ENCODE data around the gene JAKMIP1. TPM values are rescaled to one million over a fixed set of nuclear protein-coding genes. Genes with fewer than 3 reads are reported as not detected.

JAKMIP1 gene
- total and polyA plus RNA-seq, 2 of the 13 experiments (the other 11 are each of a cell fraction or from before 2014, with no cell fraction given): not detected

DNA sequence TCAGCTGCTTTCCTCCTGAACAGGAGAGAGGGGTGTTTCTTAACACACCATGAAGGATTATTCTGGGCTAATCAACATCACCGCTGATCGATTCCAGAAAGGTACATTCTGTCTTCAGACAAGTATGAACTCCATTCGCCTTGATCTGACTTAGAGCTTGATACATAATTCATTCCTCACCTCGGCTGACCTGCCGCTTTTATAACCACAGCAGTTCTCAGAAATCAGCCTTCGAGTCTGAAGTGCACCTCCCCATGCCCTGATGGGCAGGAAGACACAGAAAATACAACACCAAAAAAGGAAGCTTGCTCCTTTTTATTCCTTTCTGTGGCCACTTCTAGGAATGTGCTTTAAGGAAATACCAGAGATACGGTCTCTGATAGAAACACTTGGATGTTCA, 85.7 kb downstream of the JAKMIP1 start:
- no TSS peak for BruUV-seq (replicated peaks)
- WGBS (ENCODE audit: low lambda C conversion rate): 20% methylated on average over 7 of the region's 7 CpGs
- in situ Hi-C loops (cut with HindIII; ENCODE audit: extremely low pct_ligation_motif_present, low pct_unique_long_range_greater_than_20kb) (no loop called here), intact Hi-C loops (cut with micrococcal nuclease; ENCODE audit: unreplicated experiment) (no loop called here)
- Histone ChIP-seq H3K27me3 (ENCODE audit: control insufficient read depth in 1 of 2, insufficient read depth in 2 of 2, low read length in 2 of 2) (peaks cover 4 to 5% of the 10 kb centered on the region in 2 experiments; a peak in 3 of 5 replicates), H4K20me1 (ENCODE audit: insufficient read depth, low read length) (0 out of 2 replicates have a peak, but pooled peaks cover 4% of the 10 kb centered on the region), H3K4me3 (replicated peaks in 1 of 3; ENCODE audit: insufficient read depth in 1 of 3, low read depth in 2 of 3, low read length in 3 of 3) (no peak overlapping the region), H3K79me2 (ENCODE audit: insufficient read depth, low read length) (no peaks in the 10 kb centered on the region), H3K9me3 (ENCODE audit: low read length) (no peaks in the 10 kb centered on the region), H3K27ac (ENCODE audit: extremely low read length, insufficient read depth, low read length) (no peak overlapping the region), H2AFZ (ENCODE audit: low read length) (no peak overlapping the region), H3K9ac (ENCODE audit: insufficient read depth, low read depth, low read length) (no peak overlapping the region), H3K4me2 (ENCODE audit: low read depth, low read length) (no peak overlapping the region), H3K36me3 (replicated peaks in 1 of 2; ENCODE audit: control insufficient read depth in 1 of 2, insufficient read depth in 2 of 2, low read length in 2 of 2) (no peaks in the 10 kb centered on the region), H3K4me1 (ENCODE audit: insufficient read depth, low read length) (no peaks in the 10 kb centered on the region)
- ChIA-PET CTCF (ENCODE audit: low intra/inter-chr PET ratio, low total read pairs) (no interaction called here), POLR2A (no interaction called here)
- no peak for FAIRE-seq
- DNase-seq (ENCODE audit: low spot score): no peak
- no peak for ATAC-seq
- TF ChIP-seq, protein P1, sequence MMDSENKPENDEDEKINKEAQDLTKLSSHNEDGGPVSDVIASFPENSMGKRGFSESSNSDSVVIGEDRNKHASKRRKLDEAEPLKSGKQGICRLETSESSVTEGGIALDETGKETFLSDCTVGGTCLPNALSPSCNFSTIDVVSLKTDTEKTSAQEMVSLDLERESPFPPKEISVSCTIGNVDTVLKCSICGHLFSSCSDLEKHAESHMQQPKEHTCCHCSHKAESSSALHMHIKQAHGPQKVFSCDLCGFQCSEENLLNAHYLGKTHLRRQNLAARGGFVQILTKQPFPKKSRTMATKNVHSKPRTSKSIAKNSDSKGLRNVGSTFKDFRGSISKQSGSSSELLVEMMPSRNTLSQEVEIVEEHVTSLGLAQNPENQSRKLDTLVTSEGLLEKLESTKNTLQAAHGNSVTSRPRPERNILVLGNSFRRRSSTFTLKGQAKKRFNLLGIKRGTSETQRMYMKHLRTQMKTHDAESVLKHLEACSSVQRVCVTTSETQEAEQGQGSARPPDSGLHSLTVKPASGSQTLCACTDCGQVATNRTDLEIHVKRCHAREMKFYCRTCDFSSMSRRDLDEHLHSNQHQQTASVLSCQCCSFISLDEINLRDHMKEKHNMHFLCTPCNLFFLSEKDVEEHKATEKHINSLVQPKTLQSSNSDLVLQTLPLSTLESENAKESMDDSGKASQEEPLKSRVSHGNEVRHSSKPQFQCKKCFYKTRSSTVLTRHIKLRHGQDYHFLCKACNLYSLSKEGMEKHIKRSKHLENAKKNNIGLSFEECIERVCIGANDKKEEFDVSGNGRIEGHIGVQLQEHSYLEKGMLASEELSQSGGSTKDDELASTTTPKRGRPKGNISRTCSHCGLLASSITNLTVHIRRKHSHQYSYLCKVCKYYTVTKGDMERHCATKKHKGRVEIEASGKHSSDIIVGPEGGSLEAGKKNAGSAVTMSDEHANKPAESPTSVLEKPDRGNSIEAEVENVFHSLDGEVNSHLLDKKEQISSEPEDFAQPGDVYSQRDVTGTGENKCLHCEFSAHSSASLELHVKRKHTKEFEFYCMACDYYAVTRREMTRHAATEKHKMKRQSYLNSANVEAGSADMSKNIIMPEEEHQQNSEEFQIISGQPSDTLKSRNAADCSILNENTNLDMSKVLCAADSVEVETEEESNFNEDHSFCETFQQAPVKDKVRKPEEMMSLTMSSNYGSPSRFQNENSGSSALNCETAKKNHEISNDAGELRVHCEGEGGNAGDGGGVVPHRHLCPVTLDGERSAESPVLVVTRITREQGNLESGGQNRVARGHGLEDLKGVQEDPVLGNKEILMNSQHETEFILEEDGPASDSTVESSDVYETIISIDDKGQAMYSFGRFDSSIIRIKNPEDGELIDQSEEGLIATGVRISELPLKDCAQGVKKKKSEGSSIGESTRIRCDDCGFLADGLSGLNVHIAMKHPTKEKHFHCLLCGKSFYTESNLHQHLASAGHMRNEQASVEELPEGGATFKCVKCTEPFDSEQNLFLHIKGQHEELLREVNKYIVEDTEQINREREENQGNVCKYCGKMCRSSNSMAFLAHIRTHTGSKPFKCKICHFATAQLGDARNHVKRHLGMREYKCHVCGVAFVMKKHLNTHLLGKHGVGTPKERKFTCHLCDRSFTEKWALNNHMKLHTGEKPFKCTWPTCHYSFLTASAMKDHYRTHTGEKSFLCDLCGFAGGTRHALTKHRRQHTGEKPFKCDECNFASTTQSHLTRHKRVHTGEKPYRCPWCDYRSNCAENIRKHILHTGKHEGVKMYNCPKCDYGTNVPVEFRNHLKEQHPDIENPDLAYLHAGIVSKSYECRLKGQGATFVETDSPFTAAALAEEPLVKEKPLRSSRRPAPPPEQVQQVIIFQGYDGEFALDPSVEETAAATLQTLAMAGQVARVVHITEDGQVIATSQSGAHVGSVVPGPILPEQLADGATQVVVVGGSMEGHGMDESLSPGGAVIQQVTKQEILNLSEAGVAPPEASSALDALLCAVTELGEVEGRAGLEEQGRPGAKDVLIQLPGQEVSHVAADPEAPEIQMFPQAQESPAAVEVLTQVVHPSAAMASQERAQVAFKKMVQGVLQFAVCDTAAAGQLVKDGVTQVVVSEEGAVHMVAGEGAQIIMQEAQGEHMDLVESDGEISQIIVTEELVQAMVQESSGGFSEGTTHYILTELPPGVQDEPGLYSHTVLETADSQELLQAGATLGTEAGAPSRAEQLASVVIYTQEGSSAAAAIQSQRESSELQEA (CRISPR knock-in tag; IDR thresholded peaks at IDR 0.05; ENCODE audit: not compliant biosample characterization): no peak
- TF ChIP-seq, protein P2, sequence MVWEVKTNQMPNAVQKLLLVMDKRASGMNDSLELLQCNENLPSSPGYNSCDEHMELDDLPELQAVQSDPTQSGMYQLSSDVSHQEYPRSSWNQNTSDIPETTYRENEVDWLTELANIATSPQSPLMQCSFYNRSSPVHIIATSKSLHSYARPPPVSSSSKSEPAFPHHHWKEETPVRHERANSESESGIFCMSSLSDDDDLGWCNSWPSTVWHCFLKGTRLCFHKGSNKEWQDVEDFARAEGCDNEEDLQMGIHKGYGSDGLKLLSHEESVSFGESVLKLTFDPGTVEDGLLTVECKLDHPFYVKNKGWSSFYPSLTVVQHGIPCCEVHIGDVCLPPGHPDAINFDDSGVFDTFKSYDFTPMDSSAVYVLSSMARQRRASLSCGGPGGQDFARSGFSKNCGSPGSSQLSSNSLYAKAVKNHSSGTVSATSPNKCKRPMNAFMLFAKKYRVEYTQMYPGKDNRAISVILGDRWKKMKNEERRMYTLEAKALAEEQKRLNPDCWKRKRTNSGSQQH (CRISPR knock-in tag; IDR thresholded peaks at IDR 0.05; ENCODE audit: low read depth): no peak
- TF ChIP-seq ZMAT3 (CRISPR knock-in tag; conservative IDR thresholded peaks at IDR 0.05) (no peak), ZFY (CRISPR knock-in tag; IDR thresholded peaks at IDR 0.05) (no peak), CBFB (CRISPR knock-in tag; IDR thresholded peaks at IDR 0.05) (no peak), SALL2 (CRISPR knock-in tag; IDR thresholded peaks at IDR 0.05) (no peak), ZMYM3 (CRISPR knock-in tag; IDR thresholded peaks at IDR 0.05) (no peak), FOXC1 (CRISPR knock-in tag; IDR thresholded peaks at IDR 0.05; ENCODE audit: borderline replicate concordance) (no peak)
- TF ChIP-seq, protein P3, sequence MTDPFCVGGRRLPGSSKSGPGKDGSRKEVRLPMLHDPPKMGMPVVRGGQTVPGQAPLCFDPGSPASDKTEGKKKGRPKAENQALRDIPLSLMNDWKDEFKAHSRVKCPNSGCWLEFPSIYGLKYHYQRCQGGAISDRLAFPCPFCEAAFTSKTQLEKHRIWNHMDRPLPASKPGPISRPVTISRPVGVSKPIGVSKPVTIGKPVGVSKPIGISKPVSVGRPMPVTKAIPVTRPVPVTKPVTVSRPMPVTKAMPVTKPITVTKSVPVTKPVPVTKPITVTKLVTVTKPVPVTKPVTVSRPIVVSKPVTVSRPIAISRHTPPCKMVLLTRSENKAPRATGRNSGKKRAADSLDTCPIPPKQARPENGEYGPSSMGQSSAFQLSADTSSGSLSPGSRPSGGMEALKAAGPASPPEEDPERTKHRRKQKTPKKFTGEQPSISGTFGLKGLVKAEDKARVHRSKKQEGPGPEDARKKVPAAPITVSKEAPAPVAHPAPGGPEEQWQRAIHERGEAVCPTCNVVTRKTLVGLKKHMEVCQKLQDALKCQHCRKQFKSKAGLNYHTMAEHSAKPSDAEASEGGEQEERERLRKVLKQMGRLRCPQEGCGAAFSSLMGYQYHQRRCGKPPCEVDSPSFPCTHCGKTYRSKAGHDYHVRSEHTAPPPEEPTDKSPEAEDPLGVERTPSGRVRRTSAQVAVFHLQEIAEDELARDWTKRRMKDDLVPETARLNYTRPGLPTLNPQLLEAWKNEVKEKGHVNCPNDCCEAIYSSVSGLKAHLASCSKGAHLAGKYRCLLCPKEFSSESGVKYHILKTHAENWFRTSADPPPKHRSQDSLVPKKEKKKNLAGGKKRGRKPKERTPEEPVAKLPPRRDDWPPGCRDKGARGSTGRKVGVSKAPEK (CRISPR knock-in tag; IDR thresholded peaks at IDR 0.05; ENCODE audit: borderline replicate concordance): no peak
- TF ChIP-seq, protein P4, sequence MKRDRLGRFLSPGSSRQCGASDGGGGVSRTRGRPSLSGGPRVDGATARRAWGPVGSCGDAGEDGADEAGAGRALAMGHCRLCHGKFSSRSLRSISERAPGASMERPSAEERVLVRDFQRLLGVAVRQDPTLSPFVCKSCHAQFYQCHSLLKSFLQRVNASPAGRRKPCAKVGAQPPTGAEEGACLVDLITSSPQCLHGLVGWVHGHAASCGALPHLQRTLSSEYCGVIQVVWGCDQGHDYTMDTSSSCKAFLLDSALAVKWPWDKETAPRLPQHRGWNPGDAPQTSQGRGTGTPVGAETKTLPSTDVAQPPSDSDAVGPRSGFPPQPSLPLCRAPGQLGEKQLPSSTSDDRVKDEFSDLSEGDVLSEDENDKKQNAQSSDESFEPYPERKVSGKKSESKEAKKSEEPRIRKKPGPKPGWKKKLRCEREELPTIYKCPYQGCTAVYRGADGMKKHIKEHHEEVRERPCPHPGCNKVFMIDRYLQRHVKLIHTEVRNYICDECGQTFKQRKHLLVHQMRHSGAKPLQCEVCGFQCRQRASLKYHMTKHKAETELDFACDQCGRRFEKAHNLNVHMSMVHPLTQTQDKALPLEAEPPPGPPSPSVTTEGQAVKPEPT (CRISPR knock-in tag; IDR thresholded peaks at IDR 0.05; ENCODE audit: low read depth): no peak
